NCI-H2029 (cell line): ENCODE measurements around the gene PIR.

ENCODE experiments used
- DNase-seq: peaks from one replicate; lab custom pipeline; 2025; lab: John Stamatoyannopoulos, UW

Gene PIR

GRCh38 chrX:15483891-15484290 lies 9.2 kb downstream of the PIR start:
- DNase-seq = no peak

- DNase-seq = no peak
Observed at GRCh38 chrX:15475486-15475885, 17.6 kb downstream of the PIR start.

GRCh38 chrX:15475021-15475420 lies 18.1 kb downstream of the PIR start:
- DNase-seq = no peak

GRCh38 chrX:15474028-15474427 lies 19.1 kb downstream of the PIR start:
- DNase-seq = no peak

- no peak for DNase-seq
Observed at GRCh38 chrX:15472531-15472930, 20.6 kb downstream of the PIR start.

GRCh38 chrX:15471028-15471427 lies 22.1 kb downstream of the PIR start:
- no peak for DNase-seq

GRCh38 chrX:15469613-15470012 lies 23.5 kb downstream of the PIR start:
- no peak for DNase-seq

- no peak for DNase-seq
Observed at GRCh38 chrX:15468036-15468435, 25.1 kb downstream of the PIR start.

GRCh38 chrX:15465896-15466651 lies 27.1 kb downstream of the PIR start:
- no peak for DNase-seq

- no peak for DNase-seq
Observed at GRCh38 chrX:15465347-15465746, 27.8 kb downstream of the PIR start.

- no peak for DNase-seq
Observed at GRCh38 chrX:15464704-15465103, 28.4 kb downstream of the PIR start.

GRCh38 chrX:15451913-15452312 lies 41.2 kb downstream of the PIR start:
- DNase-seq = no peak

- DNase-seq = no peak
Observed at GRCh38 chrX:15448010-15448639, 45.0 kb downstream of the PIR start.

- no peak for DNase-seq
Observed at GRCh38 chrX:15441464-15441863, 51.7 kb downstream of the PIR start.

- DNase-seq = no peak
Observed at GRCh38 chrX:15438332-15438731, 54.8 kb downstream of the PIR start.

GRCh38 chrX:15437724-15438123 lies 55.4 kb downstream of the PIR start:
- DNase-seq = no peak

- DNase-seq = no peak
Observed at GRCh38 chrX:15435836-15436619, 57.1 kb downstream of the PIR start.

GRCh38 chrX:15434205-15434604 lies 58.9 kb downstream of the PIR start:
- DNase-seq = no peak

- DNase-seq = no peak
Observed at GRCh38 chrX:15430584-15430983, 62.5 kb downstream of the PIR start.

- DNase-seq = no peak
Observed at GRCh38 chrX:15430076-15430475, 63.1 kb downstream of the PIR start.

- DNase-seq = no peak
Observed at GRCh38 chrX:15425024-15425423, 68.1 kb downstream of the PIR start.

GRCh38 chrX:15418707-15419181 lies 74.4 kb downstream of the PIR start:
- no peak for DNase-seq
